PC-3 (cell line): ENCODE data around the gene TBC1D8.

ENCODE experiments used
- CTCF ChIP-seq: fragments of 300-600 bp; sonication (generic); conservative IDR thresholded peaks from 2 replicates; pipeline ENCODE4 v1.5.1; 2017; ENCODE audit warnings: antibody characterized with exemption, low read depth, mild to moderate bottlenecking, low read length
- EZH2 ChIP-seq: fragments of 300-600 bp; sonication (generic); IDR thresholded peaks from one replicate; pipeline ENCODE4 v1.6.1; 2017; ENCODE audit warnings: antibody characterized with exemption, mild to moderate bottlenecking, low read length; ENCODE audit not compliant: unreplicated experiment
- EZH2phosphoT487 ChIP-seq: fragments of 300-600 bp; sonication (generic); IDR thresholded peaks from 2 replicates; pipeline ENCODE4 v1.6.1; 2018; ENCODE audit warnings: mild to moderate bottlenecking, antibody characterized with exemption, low read length, borderline replicate concordance

GRCh38 chr2:100999995-101000394 lies 151.2 kb downstream of the TBC1D8 start:
- TF ChIP-seq CTCF (no peak), EZH2 (no peak), EZH2phosphoT487 (no peak)
